ENCODE measurements around the gene NUDT1. TPM values are rescaled to one million over a fixed set of nuclear protein-coding genes. Genes with fewer than 3 reads are reported as not detected.

Gene NUDT1
- total RNA-seq, 4 donors from 2014 or later, result 4.3 to 15.9 (median 10.6) TPM

DNA sequence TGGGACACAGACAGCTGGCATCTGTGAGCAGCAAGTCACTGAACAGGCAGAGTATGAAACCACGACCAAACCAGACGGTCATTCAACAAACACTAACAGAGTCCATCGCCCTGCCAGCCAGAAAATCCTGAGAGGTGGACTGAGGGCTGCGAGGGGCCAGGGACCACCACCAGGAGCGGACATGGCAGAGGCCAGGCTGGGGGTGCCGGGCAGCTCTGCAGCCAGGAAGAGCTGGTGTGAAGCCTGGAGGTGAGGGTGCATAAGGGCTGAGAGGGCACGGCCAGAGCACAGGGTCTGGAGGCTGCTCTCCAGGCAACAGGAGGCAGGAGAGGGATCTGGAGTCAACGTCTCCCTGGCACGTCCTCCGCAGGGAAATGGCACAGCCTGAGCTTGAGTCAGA lies 24.8 kb upstream of the NUDT1 start:
- no peak overlapping the region for H3K4me3 ChIP-seq
- H3K9me3 ChIP-seq, result no peaks in the 10 kb centered on the region
- H3K36me3 ChIP-seq, result peaks cover 0 to 100% of the 10 kb centered on the region in 2 donors
- TF ChIP-seq, protein P1, sequence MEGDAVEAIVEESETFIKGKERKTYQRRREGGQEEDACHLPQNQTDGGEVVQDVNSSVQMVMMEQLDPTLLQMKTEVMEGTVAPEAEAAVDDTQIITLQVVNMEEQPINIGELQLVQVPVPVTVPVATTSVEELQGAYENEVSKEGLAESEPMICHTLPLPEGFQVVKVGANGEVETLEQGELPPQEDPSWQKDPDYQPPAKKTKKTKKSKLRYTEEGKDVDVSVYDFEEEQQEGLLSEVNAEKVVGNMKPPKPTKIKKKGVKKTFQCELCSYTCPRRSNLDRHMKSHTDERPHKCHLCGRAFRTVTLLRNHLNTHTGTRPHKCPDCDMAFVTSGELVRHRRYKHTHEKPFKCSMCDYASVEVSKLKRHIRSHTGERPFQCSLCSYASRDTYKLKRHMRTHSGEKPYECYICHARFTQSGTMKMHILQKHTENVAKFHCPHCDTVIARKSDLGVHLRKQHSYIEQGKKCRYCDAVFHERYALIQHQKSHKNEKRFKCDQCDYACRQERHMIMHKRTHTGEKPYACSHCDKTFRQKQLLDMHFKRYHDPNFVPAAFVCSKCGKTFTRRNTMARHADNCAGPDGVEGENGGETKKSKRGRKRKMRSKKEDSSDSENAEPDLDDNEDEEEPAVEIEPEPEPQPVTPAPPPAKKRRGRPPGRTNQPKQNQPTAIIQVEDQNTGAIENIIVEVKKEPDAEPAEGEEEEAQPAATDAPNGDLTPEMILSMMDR (IDR thresholded peaks at IDR 0.05), result no peak
- WGBS, 2 donors (ENCODE audit: low coverage in 1 of 2), result 60 to 80% methylated on average over 1 to 2 of the region's 10 CpGs
- no peaks in the 10 kb centered on the region for H3K4me1 ChIP-seq
- ATAC-seq, result no peak
- H3K27ac ChIP-seq, result no peak overlapping the region
- H3K27me3 ChIP-seq, result no peaks in the 10 kb centered on the region

DNA sequence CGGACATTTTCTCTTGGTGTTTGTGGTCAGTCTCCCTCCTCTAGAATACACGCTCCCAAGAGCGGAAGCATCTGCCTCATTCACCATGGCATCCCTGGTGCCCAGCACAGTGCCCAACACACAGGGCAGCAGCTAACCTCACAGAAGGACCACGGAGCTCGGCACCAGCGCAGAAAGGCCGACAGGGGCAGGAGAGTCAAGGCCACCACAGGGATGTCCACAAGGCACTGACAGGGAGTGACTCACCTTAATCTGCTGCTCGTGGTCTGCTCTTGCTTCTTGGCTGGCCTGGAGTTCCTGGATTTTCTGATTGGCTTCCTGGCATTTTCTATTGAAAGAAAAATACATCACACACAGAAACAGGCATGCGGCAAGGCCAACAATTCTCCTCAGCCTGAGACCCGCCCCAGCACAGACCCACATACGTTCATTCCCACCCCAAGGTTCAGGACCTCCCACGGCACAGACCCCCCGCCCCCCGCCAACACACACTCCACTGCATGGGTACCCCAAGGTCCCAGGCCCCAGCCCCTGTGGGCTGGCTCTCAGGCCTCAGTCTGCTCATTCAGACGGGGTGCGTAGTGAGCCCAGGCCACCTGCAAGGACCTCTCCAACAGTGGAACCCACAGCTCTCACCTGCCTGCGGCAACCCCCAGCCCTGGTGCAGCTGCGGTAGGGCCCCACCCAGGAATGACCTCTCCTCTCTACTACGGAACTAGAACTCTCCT lies 24.1 kb upstream of the NUDT1 start:
- no peak overlapping the region for H3K4me3 ChIP-seq
- ATAC-seq, result no peak
- TF ChIP-seq POLR2AphosphoS5 (IDR thresholded peaks at IDR 0.05) (no peak), POLR2A (IDR thresholded peaks at IDR 0.05) (no peak), EP300 (IDR thresholded peaks at IDR 0.05) (no peak)
- TF ChIP-seq, protein P1 (IDR thresholded peaks at IDR 0.05), result no peak
- peaks cover 0 to 100% of the 10 kb centered on the region in 2 donors for H3K36me3 ChIP-seq
- WGBS, 2 donors (ENCODE audit: low coverage in 1 of 2), result 40 to 90% methylated on average over 1 to 2 of the region's 19 CpGs
- H3K27ac ChIP-seq, result no peak overlapping the region
- H3K9me3 ChIP-seq, result no peaks in the 10 kb centered on the region
- no peaks in the 10 kb centered on the region for H3K4me1 ChIP-seq
- H3K27me3 ChIP-seq, result no peaks in the 10 kb centered on the region

DNA sequence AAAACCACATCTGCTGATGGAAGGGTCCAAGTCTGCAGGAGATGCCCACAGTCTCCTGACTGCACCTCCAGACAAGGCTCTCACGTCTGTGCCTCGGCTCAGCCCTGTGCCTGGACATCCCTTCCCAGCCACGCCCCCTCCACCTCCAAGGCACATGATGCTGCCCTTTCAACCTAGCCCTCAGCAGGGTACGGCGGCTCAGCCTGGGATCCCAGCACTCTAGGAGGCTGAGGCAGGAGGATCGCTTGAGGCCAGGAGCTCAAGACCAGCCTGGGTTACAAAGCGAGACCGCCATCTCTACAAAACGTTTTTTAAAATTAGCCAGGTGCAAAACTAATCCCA lies 23.6 kb upstream of the NUDT1 start:
- WGBS, 2 donors (ENCODE audit: low coverage in 1 of 2), result no CpG with 5 or more reads among the region's 9 CpGs
- no peak for TF ChIP-seq POLR2AphosphoS5 (IDR thresholded peaks at IDR 0.05)
- TF ChIP-seq, protein P1 (IDR thresholded peaks at IDR 0.05), result no peak
- TF ChIP-seq EP300 (IDR thresholded peaks at IDR 0.05), result no peak
- TF ChIP-seq POLR2A (IDR thresholded peaks at IDR 0.05), result no peak
- no peak overlapping the region for H3K4me3 ChIP-seq
- peaks cover 0 to 100% of the 10 kb centered on the region in 2 donors for H3K36me3 ChIP-seq
- H3K9me3 ChIP-seq, result no peaks in the 10 kb centered on the region
- H3K27me3 ChIP-seq, result no peaks in the 10 kb centered on the region
- no peak for ATAC-seq
- H3K27ac ChIP-seq, result no peak overlapping the region
- H3K4me1 ChIP-seq, result no peaks in the 10 kb centered on the region

DNA sequence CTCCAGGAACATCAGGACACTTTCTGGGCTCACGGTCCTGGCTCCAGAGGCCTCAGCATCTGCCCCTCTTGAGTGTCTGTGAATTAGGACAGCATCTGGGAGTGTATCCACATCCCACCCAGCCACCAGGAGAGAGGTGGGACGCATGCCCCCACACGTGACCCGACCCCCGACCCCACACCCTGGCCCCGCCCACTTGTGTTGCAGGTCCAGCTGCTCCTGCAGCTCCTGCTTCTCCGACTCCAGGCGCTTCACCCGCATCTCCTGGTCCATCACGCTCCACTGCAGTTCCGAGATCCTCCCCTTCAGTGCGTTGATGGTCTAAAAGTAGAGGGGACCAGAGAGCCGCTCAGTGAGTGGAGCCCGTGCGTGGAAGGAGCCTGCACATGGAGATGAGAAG lies 22.9 kb upstream of the NUDT1 start:
- TF ChIP-seq POLR2A (IDR thresholded peaks at IDR 0.05) (no peak), POLR2AphosphoS5 (IDR thresholded peaks at IDR 0.05) (no peak), EP300 (IDR thresholded peaks at IDR 0.05) (no peak)
- TF ChIP-seq, protein P1 (IDR thresholded peaks at IDR 0.05), result no peak
- 40% methylated on average over 2 of the region's 15 CpGs; no CpG with 5 or more reads in 1 of the 2 donors for WGBS, 2 donors (ENCODE audit: low coverage in 1 of 2)
- Histone ChIP-seq H3K9me3 (no peaks in the 10 kb centered on the region), H3K4me3 (no peak overlapping the region), H3K4me1 (no peaks in the 10 kb centered on the region), H3K27me3 (no peaks in the 10 kb centered on the region), H3K27ac (no peak overlapping the region), H3K36me3 (peaks cover 0 to 100% of the 10 kb centered on the region in 2 donors)
- ATAC-seq, result no peak

DNA sequence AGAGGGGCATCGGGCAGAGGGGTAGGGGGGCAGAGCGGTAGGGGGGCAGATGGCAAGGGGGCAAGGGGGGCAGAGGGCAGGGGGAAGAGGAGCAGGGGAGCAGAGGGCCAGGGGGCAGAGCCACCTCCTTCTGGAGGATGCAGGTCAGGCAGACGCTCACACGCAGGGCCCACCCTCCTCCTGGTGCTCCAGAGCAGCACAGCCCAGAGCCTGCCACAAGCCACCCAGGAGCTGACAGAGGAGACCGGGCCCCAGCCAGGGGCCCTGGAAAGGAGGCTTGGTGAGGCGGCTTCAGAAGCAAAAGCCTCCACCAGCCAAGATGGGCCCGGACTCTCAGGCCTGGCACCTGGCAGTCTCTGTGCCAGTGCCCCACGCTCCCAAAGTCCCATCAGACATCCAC lies 22.4 kb upstream of the NUDT1 start:
- Histone ChIP-seq H3K36me3 (peaks cover 0 to 100% of the 10 kb centered on the region in 2 donors), H3K27me3 (no peaks in the 10 kb centered on the region), H3K27ac (no peak overlapping the region), H3K4me3 (no peak overlapping the region), H3K4me1 (no peaks in the 10 kb centered on the region), H3K9me3 (no peaks in the 10 kb centered on the region)
- ATAC-seq, result no peak
- TF ChIP-seq, protein P1 (IDR thresholded peaks at IDR 0.05), result no peak
- TF ChIP-seq EP300 (IDR thresholded peaks at IDR 0.05), result no peak
- TF ChIP-seq POLR2AphosphoS5 (IDR thresholded peaks at IDR 0.05), result no peak
- no peak for TF ChIP-seq POLR2A (IDR thresholded peaks at IDR 0.05)
- WGBS, 2 donors (ENCODE audit: low coverage in 1 of 2), result 94 to 100% methylated on average over 1 to 4 of the region's 8 CpGs

All from gastroesophageal sphincter (tissue), 4 donors.